Ramos (cell line): ENCODE results near the gene EPB41L4A.

Source experiments
- in situ Hi-C: fragments of 300-500 bp; cut with MboI; formaldehyde crosslinking; loops from one replicate; pipeline ENCODE4 v1.14.3; 2022; ENCODE audit warnings: low sequenced_read_pairs; ENCODE audit not compliant: unreplicated experiment

The EPB41L4A gene

DNA sequence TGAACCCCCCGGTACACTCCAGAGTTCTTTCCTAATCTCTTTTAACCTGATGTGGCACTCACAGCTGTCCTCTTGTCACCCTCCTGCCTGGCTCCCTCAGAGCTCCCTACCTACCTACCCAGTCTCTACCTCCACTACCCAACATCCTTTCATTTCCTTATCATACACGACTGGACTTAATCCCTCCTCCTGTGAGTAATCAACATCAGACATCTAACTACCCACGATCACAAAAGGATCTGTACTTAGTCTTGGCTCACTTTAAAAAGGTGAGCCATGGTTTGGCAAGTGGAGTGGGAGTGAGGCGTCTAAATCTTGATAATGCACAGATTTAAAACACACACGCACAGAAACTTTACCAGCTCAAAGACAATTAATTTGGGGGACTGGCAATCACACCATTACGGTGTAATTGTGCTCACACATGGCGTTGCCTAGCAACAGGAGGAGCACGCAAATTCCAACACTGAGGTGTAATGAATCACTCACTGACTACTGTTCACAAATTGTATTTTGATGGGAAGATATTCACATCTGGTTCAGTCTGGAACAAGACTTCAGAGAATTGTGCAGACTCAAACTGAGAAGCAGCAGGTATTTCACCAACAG, 235.9 kb downstream of the EPB41L4A start:
- in situ Hi-C loops, result no loop called here

DNA sequence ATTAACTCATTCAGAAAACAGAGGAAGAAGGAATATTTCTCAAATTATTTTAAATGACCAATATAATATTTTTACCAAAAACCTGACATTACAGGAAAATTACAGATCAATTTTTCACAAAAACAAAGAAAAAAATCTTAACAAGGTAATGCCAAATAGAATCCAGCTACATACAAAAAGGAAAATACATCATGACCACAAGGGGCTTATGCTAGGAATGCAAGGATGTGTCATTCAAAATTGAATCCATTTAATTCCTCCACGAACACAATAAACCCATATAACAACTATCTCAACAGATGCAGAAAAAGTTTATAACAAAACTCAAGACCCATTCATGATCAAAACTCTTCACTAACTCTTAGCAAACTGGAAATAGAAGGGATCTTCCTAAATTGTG, 239.8 kb downstream of the EPB41L4A start:
- in situ Hi-C loops, result no loop called here

DNA sequence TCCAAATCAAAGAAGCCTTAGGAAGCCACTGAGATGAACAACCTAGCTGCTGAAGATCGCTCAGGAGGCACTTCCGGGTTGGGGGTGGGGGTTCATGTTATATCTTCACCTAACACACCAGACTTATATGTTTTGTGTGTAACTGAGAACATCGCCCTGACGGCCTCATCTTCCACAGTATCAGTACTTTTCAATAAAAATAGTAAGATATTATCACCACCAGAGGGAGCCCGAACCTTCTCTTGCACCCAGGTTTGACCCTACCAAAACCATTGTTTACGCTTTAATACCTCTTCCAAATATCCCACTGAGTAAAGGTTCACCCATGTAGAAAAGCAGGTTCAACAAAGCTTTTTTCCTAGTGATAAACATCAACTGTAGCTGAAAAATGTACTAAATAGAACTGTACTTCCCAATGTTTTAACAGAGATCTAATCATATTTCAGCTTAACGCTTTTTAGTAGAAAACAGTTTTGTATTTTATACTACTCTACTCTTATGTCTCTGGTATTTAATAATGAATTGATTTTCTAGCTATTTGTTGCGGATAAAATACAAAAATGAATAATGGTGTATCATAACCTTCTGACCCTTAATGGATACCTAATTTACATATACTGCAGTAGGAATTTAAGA, 244.0 kb downstream of the EPB41L4A start:
- in situ Hi-C loops, result no loop called here

DNA sequence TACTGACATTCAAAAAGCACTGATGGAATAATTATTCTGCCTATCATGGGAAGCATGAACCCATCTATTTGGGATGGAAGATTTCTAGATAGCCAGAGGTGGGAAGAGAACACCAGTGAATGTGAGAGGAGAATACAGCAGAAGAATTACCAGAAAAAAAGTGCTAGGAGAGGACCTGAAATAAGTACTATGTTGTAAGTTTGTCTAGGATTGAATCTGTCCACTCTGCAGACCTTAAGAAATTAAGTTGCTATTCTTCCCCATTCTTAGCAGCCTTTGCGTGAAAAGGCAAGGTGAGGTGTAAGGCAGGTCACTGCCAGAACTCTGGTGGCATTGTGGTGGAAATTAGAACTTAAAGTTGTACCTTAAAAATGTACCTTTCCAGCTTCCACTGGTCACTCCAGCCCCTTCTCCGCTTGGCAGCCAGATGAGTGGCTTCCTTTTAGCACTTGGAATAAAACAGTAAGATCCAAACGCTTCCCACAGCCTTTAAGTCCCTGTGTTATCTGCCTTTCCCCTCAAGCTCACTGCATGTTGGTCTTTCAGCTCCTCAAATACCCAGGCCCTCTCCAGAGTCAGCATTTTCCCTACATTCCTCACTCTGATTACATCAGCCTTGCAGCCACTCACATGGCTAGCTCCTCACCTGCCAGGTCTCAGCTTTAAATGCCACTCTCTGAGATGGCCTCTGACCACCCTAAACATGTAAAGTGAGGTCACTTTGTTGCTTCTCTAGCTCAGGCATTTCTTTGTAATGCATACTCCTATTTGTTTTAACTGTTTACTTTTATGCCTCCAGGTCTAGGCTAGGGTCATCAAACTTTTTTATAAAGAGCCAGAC, 253.0 kb downstream of the EPB41L4A start:
- in situ Hi-C loops, result no loop called here

DNA sequence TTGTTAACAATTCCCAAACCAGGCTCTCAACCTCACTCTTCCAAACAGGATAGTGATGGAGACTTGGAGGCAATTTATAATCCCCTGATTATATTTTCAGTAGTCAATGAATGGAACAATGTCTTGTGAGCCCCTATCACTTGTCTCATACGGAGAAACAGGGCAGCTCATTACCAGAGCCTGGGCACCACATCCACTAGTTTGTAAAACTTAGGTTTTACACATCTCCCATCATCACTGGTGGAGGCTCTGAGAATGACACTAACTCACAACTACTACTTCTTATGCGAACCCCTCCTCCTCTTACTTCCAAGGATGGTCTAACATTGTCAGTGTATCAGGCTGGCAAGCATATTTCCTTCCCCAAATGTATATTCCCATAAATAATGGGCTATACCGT, 253.7 kb downstream of the EPB41L4A start:
- in situ Hi-C loops, result no loop called here

DNA sequence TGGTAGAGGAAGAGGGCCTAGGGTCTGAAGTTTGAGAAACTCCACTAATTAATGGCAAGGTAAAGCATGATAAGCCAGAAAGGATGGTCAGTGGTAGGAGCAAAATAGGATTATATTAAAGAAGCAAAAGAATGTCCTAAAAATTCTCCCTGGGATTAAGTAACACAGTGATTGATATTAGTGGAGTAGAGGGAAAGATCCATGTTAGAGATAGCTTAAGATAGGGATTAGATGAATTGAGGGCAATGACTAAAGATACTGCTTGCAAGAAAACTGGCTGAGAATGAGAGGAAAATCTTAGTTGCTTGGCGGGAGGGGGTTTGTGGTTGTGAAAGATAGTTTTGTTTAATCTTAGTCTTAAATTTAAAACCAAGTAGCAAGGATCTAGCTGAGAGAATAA, 255.6 kb downstream of the EPB41L4A start:
- in situ Hi-C loops, result no loop called here

DNA sequence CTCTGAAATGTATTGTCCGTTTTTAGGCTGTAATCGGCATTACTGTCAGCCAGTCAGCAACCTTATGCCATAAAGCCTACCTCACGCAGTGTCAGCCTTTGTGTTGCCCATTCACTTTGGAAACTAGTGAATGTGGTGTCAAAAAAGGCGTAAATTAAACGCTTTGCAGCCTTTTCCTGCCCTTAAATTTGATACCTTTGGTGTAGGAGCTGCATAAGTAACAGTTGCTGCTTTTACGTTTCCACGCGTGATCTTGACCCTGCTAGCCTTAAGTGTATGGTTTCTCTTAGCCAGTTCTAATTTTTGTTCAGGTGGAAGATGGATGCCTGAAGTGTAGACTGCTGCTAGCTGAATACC, 257.7 kb downstream of the EPB41L4A start:
- in situ Hi-C loops, result no loop called here

DNA sequence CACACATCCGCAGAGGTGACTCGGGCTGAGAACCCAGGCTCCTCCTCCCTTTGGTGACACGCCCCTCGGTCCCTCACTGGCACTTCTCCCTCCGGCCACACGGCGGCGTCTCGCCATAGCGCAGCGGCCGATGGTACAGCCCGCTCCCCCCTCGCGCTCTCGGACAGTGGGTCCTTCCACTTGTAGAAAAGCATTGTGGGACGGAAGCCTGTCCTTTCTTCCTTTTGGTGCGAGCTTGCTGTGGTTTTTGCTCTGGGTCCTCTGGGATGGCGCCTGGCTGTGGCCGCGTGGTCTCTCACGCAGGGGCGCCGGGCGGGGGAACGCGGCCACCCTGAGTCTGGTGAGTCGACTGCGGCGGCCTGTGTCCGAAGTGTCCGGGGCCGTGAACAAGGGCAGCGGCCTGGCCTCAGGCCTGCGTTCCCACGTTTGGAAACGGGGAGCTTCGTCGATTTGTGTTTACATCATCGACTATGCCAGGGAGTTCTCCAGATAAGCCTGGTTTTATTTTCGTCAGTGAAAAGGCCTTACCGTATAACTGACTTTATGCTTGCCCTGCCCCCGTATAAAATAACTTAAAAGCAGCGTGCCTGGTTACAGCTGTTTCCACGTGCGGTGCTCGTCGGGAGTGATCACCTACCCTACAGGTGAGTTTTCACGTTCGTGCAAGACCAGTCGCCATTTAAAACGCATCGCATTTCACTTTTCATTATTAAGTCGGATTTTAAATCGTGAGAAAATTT, 258.3 kb downstream of the EPB41L4A start:
- in situ Hi-C loops, result no loop called here

DNA sequence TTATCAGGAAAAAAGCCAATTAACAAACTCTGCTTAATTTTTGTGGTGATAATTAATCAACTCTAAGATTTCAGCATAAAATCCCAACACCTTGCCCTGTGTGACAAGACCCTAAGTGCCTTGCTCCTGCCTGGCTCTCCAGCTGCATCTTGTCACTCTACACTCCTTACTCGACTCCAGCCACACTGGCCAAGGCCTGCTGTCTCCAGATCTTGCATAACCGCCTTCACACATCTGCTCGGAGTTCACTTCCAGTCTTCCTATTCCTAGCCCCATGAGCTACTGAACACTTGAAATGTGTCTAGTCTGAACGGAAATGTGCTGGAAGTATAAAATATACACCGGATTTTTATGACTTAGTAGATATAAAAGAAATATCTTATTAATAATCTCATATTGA, 259.6 kb downstream of the EPB41L4A start:
- in situ Hi-C loops, result no loop called here

DNA sequence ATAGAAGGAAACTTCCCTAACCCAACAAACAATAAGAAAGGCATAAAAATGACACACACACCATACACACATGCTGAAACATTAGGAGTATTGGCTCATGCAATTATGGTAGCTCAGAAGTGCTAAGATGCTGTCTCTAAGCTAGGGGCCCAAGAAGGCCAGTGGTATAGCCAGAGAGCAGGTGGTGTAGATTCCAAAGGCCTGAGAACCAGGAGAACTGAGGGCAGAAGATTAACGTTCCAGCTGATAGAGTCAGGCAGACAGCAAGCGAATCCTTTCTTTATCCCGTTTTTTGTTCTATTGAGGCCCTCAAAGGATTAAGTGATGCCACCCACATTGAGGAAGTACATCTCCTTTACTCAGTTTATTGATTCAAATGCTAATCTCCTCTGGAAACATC, 262.9 kb downstream of the EPB41L4A start:
- in situ Hi-C loops, result no loop called here

DNA sequence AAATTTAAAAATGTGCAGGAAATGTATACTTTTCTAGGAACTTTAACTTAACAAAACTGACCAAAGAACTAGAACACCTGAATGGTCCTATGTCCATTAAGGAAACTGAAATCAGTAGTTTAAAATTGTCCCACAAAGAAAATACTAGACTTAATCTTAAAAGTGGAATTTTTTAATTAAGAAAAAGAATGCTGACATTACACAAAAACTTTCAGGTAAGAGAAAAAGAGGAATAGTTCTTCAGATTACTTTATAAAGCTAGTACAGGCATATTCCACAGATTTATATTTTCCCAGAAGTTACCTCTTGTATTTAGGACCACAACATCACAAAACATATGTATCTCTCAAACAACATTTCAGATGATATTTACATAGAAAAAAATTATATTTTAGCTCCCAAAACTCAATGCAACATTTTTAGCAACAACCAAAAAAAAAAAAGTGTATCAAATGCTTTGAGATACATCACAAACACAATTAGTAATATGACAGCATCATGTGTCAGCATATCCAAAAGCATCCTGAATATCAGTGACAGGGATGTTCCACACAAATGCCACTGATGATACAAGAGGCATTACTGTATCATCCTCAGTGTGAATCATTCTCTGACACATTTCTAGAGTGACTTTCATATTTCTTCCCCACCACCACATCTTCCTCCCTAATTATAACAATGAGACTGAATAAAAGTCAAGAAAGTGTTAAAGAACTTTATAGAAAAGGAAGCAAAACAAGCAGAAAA, 264.0 kb downstream of the EPB41L4A start:
- in situ Hi-C loops, result no loop called here

DNA sequence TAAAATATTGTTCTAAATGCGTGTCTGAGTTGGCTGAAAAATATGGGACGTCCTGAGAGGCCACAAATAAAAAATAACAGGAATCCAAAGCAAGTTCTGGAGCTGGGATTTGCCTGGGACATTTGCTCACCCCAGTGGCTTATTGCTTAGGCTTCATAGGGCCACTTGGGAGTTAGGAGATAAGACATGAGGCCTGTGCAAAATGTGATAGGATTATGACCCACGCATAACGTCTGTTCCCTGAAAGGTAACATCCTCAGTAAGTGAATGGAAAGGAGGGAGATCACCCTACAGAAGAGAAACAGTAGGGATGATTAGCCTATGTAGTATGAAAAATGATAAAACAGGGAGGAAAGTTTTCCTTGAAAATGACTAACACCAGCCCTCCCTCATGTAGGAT, 269.4 kb downstream of the EPB41L4A start:
- in situ Hi-C loops, result loop anchor here (10.0 to 25.0 kb wide), 2 partner anchors 455 to 987 kb away; no protein-coding TSS in a partner anchor

DNA sequence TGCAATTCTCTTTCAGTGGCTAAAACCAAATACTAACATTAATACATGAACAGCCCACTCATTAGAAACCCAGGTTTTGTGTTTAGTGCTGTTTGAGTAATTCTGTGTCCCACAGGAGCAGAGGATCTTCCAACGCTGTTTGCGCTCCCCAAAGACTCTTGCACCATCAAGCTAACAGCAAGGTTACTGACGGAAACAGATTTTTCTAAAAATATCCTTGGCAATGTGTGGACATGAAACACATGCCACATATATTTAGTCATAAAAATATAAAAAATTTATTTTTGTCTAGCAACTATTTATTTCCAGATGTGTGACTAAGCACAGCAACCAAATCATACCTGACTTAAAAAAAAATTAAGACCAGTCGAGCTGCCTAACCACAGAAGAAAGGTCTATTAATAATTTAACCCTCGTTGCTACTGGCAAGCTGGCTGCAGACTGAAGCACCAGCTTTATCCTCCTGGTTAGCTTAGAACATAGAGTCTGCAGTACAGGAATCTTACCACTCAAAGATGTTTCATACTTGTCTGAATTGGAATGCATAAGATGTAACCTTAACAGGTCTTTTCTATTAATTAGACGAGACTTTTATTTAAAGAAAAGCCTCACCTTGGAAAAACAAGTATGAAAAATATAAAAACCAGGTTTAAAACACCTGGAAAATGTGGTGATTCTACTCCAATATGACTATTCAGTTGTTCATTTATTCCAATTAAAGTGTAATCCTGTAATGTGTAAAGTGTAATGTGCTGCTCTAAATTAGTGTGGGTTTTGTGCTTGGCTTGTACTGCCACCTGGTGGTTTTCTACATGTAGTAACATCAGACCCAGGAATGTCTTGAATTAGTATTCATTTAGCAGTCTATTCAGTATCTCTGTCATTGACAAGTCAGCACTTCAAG, 272.5 kb downstream of the EPB41L4A start:
- in situ Hi-C loops, result loop anchor here (10.0 to 25.0 kb wide), 2 partner anchors 452 to 984 kb away; no protein-coding TSS in a partner anchor

DNA sequence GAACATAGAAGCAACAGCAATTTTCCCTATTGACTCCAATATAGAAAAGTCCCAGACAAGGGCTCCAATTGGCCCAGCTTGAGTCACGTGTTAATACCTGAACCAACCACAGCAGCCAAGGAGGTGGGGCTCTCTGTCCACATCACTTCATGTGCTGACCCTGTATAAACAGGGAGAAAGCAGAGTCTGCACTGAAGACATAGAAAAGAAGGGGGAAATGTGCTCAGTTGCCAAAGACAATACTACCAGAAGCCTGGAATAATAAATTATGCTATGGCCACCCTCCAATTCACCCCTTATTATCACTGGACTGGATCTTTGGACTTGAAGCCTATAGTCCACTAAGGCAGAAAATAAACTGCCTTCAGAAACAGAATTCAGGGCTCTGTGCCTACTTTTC, 275.4 kb downstream of the EPB41L4A start:
- in situ Hi-C loops, result loop anchor here (5.0 to 25.0 kb wide), 3 partner anchors 449 to 981 kb away; no protein-coding TSS in a partner anchor

DNA sequence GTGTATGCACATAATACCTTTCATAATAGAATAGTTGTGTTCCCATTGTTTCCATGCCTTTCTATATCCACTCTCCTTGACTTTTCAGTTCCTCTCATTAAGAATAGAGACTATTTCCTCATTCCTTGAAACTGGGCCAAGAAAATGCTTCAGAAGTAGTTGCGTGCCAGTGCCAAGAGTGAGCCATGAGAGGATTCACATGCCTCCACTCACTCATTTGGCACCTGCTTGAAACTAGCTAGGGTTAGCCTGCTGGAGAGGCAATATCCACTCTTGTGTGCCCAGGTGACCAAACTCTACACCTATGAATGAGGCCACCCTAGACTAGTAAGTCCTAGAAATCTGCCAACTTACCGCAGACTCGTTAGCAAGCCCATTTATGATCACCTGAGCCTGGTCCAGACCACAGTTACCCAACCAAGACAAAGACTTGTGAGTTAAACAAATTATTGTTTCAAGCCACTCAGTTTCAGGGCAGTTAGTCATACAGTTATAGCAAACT, 276.3 kb downstream of the EPB41L4A start:
- in situ Hi-C loops, result loop anchor here (5.0 to 25.0 kb wide), 3 partner anchors 448 to 981 kb away; no protein-coding TSS in a partner anchor

DNA sequence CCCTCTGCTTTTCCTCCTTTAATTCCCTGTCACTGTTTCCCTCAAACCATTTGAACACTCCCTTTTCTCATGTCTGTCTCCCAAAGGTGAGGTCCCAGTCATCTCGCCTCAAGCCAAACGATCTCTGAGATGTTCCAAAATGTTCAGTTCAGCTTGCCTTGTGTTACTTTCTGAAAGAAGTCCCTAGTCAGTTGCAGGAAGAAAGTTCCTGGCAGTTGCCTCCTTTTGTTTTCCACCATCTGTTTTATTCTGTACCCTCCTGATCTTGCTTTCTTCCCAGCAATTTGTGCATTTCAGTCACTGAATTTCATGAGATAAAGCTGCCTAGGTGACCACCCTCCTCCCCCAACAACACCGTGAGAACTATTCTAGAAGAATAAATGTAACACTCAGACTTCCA, 277.5 kb downstream of the EPB41L4A start:
- in situ Hi-C loops, result loop anchor here (5.0 to 25.0 kb wide), 3 partner anchors 447 to 979 kb away; no protein-coding TSS in a partner anchor

DNA sequence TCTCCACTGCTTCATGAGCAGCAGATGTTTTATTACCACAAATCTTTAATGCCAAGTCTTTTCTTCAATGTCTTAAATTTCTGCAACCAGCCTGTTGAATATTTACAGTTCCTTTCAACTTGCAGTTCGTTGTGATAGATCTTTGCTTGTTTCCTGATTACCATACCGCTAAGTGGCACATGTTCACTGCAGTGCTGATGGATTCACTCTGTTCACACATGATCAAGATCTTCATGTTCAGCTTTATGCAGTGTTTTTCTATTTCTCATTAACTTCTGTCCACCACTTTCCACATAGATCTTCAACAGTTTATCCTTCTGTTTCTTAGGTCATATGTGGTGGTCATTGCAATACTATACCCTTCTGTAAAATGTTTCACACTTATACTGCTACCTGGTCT, 280.6 kb downstream of the EPB41L4A start:
- in situ Hi-C loops, result loop anchor here (25.0 kb wide), 1 partner anchor 976 kb away; no protein-coding TSS in a partner anchor

DNA sequence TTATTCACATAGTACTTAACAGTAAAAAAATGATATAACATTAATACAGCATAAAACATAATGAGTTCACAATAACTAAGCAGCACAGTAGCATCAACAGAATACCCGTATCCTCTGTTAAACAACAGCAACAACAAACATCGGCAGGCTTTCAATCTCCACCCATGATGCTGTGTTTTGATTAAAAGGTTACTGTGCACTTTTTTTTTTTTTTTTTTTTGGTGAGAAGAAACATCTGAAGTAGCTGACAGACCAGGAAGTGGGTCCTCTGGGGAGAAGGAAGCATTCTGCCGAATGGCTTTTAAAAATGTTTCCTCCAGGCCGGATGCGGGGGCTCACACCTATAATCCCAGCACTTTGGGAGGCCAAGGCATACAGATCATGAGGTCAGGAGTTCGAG, 282.3 kb downstream of the EPB41L4A start:
- in situ Hi-C loops, result loop anchor here (25.0 kb wide), 1 partner anchor 974 kb away; no protein-coding TSS in a partner anchor
